GM19395 (cell line): ENCODE data around the gene NDOR1.
A peak's percentile ranks its signal among the peaks of the same experiment; 100 is the strongest.
"Not testable (repeated sequence)": the region's sequence is repeated elsewhere in the genome, so short reads cannot be mapped to it uniquely, and the experiment has no call there.

Source experiments
- ATAC-seq: cut with Tn5 transposase; IDR thresholded peaks from one replicate; pipeline ENCODE4 v1.9.1; 2021; ENCODE audit warnings: mild to moderate bottlenecking, moderate library complexity; ENCODE audit not compliant: unreplicated experiment

NDOR1 gene

GRCh38 chr9:137241490-137242268 is 36.2 kb downstream of the NDOR1 start:
- ATAC-seq: peak; percentile 7

- ATAC-seq: no peak
Measured at GRCh38 chr9:137242269-137243203, 37.0 kb downstream of the NDOR1 start.

GRCh38 chr9:137243266-137243625 is 37.7 kb downstream of the NDOR1 start:
- not testable (repeated sequence) for ATAC-seq

GRCh38 chr9:137243626-137244485 is 38.4 kb downstream of the NDOR1 start:
- no peak for ATAC-seq

- ATAC-seq: no peak
Measured at GRCh38 chr9:137244486-137245449, 39.3 kb downstream of the NDOR1 start.

- ATAC-seq: no peak
Measured at GRCh38 chr9:137245450-137246421, 40.2 kb downstream of the NDOR1 start.

GRCh38 chr9:137247135-137247915 is 41.8 kb downstream of the NDOR1 start:
- no peak for ATAC-seq

- no peak for ATAC-seq
Measured at GRCh38 chr9:137247916-137248175, 42.3 kb downstream of the NDOR1 start.

- ATAC-seq: no peak
Measured at GRCh38 chr9:137250329-137251193, 45.1 kb downstream of the NDOR1 start.

GRCh38 chr9:137251194-137251461 is 45.6 kb downstream of the NDOR1 start, which contains the start of gene STPG3:
TSS of gene STPG3 (plus strand) at chr9:137251286. CDS start at chr9:137251287, 1 bp downstream.
- ATAC-seq: no peak

GRCh38 chr9:137251490-137252268 is 46.2 kb downstream of the NDOR1 start:
- no peak for ATAC-seq

- no peak for ATAC-seq
Measured at GRCh38 chr9:137252555-137253506, 47.3 kb downstream of the NDOR1 start.

GRCh38 chr9:137253717-137254623 is 48.5 kb downstream of the NDOR1 start:
- no peak for ATAC-seq

- peak; percentile 77 for ATAC-seq
Measured at GRCh38 chr9:137254624-137255447, 49.3 kb downstream of the NDOR1 start, which contains the start of gene NELFB. TSS of gene NELFB (plus strand) at chr9:137255327.
